ENCODE measurements around the gene ITFG1.

The ITFG1 gene

GRCh38 chr16:47486856-47487255, 26.0 kb upstream of the ITFG1 start:
- DNase-seq (ENCODE audit: extremely low read depth, low read depth): no peak
- no peak overlapping the region for H3K4me3 ChIP-seq (replicated peaks; ENCODE audit: low read depth, low read length)
- TF ChIP-seq CTCF (IDR thresholded peaks at IDR 0.05; ENCODE audit: low read depth, low read length, missing control alignments): no peak

GRCh38 chr16:47483616-47484015, 22.8 kb upstream of the ITFG1 start:
- TF ChIP-seq CTCF (IDR thresholded peaks at IDR 0.05; ENCODE audit: low read depth, low read length, missing control alignments): no peak
- DNase-seq (ENCODE audit: extremely low read depth, low read depth): no peak

GRCh38 chr16:47481698-47482374, 21.0 kb upstream of the ITFG1 start:
- DNase-seq (ENCODE audit: extremely low read depth, low read depth): no peak
- no peak overlapping the region for H3K4me3 ChIP-seq (replicated peaks; ENCODE audit: low read depth, low read length)
- TF ChIP-seq CTCF (IDR thresholded peaks at IDR 0.05; ENCODE audit: low read depth, low read length, missing control alignments): no peak

More at GRCh38 chr16:47483616-47484015, 22.8 kb upstream of the ITFG1 start:
- no peak overlapping the region for H3K4me3 ChIP-seq (replicated peaks; ENCODE audit: low read depth, low read length)

GRCh38 chr16:47480410-47480809, 19.5 kb upstream of the ITFG1 start:
- no peak overlapping the region for H3K4me3 ChIP-seq (replicated peaks; ENCODE audit: low read depth, low read length)
- TF ChIP-seq CTCF (IDR thresholded peaks at IDR 0.05; ENCODE audit: low read depth, low read length, missing control alignments): no peak
- no peak for DNase-seq (ENCODE audit: extremely low read depth, low read depth)

- H3K4me3 ChIP-seq (replicated peaks; ENCODE audit: low read depth, low read length): no peak overlapping the region
- TF ChIP-seq CTCF (IDR thresholded peaks at IDR 0.05; ENCODE audit: low read depth, low read length, missing control alignments): no peak
- DNase-seq (ENCODE audit: extremely low read depth, low read depth): no peak
Observed at GRCh38 chr16:47477679-47478078, 16.8 kb upstream of the ITFG1 start.

GRCh38 chr16:47476654-47477345, 15.9 kb upstream of the ITFG1 start:
- H3K4me3 ChIP-seq (replicated peaks; ENCODE audit: low read depth, low read length): no peak overlapping the region
- no peak for DNase-seq (ENCODE audit: extremely low read depth, low read depth)
- no peak for TF ChIP-seq CTCF (IDR thresholded peaks at IDR 0.05; ENCODE audit: low read depth, low read length, missing control alignments)

Data from HFF-Myc (cell line).